T-helper 2 cell treated with Interferon-gamma antibody and Interleukin-4, amounts not matched to agents 100 ng/mL and 5 ng/mL, for 36 hours (primary cell): ENCODE results near the gene DSCAML1. TPM values are rescaled to one million over a fixed set of nuclear protein-coding genes. Genes with fewer than 3 reads are reported as not detected.

ENCODE experiments used
- intact Hi-C: fragments of 100-400 bp; cut with micrococcal nuclease; formaldehyde crosslinking; loops from one replicate; pipeline ENCODE4 v1.15.1; 2023
- total RNA-seq: library from RNA; stranded (reverse); gene quantifications from 2 replicates; pipeline ENCODE4 v1.2.3, GENCODE V29; 2022

The DSCAML1 gene
- total RNA-seq, 1 donor from 2014 or later: 0.05 TPM

DNA sequence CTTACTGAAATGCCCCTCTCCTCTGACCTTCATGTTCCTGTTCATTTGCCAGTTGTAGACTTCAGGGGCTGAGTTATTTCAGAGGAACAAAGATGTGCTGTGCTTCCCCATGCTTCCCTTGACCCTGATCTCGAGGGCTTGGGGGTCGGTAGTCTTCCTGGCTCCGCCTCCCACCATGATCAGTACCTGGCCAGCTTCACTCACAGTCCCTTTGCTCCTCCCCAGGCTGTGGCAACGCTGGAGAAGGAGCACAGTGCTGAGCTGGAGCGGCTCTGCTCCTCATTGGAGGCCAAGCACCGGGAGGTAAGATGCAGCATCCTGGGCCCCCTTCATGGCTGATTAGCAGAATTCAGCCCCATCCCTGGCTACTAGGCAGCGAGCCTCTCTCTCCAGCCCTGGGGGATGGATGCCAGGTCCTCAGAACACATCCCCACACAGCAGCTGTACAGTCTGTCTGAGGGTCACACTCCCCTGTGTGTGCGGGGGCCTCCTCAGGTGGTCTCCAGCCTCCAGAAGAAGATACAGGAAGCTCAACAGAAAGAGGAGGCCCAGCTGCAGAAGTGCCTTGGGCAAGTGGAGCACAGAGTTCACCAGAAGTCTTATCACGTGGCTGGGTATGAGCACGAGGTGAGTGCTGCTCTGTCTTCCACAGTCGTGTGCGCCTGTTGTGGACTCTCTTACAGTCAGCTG, 404.9 kb downstream of the DSCAML1 start:
- intact Hi-C loops: no loop called here

DNA sequence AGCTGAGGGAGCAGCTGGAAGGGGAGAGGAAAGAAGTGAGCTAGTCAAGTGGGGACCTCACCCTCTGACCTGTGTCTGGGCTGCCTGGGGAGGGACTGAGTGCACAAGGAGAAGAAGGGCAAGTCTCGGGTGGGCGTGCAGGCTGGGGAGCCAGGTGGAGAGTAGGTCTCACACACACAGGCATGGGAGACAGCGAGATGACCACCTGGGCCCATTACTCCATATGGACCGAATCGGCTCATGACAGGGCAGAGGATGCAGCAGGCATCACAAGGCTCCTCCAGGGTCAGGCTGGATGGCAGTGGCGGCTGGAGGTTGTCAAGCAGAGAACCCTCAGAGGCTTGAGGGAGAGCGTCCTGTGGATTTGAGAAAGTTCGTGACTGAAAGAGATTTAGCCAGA, 405.8 kb downstream of the DSCAML1 start:
- intact Hi-C loops: no loop called here

DNA sequence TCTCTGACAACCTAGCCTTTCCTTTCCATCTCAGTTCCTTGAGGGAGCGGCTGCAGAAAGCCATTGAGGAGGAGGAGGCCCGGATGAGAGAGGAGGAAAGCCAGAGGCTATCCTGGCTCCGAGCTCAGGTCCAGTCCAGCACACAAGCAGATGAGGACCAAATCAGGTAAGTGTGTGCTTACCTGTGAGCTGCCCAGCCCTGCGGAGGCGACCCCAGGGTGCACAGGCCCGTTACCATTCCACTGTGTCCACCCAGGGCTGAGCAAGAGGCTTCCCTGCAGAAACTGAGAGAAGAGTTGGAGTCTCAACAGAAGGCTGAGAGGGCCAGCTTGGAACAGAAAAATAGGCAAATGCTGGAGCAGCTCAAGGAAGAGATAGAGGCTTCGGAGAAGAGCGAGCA, 406.3 kb downstream of the DSCAML1 start:
- intact Hi-C loops: no loop called here

DNA sequence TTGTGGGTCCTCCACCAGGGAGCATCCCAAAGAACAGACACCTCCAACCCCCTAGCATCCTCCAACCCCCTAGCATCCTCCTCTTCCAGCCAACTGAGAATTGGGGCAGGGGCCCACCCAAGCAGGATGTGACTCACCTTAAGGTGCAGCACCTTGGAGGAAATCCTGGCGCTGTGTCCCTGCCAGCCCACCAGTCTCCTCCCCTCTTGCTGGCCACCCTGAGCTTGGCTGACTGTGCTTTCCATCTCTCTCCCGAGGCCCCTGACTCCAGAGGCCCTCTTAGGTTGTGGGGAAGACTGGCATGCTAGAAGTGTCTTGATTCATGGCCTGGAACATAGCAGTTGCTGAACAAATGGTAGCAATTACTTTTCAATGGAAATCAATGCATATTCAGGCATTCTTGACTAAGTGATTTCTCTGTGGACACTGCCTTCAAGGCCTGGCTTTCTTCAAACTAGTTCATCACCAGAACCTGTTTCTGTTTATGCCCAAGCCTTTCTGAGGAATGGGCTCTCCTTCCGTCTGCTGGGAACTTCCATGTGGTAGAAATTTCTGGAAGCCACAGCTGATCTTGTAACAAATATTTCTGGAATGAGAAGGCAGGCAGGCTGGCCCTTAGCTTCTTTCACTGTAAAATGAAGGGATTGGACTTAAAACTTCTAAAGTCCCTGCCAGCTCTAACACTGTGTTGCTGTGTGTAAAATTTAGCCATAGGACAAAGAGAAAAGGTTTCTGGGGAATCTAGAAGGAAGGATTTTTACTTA, 408.8 kb downstream of the DSCAML1 start:
- intact Hi-C loops: no loop called here

DNA sequence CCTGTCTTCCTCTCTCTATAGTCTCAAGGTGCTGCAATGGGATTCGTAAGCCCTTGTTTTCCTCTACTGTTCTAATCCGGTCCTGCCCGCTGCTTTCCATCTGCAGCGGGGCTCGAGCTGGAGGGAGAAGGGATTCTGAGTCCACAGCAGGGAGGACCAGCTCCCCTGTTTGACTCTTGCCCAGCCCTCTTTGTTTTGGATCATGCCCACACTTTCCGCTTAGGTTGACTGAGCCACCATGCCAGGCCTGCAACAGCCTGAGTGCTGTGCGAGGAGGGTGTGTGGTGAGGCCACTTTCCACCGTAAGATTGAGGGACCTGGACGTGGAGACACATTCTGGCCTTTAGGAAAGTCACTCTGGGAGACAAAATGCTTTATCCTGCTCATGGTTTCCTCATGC, 411.1 kb downstream of the DSCAML1 start:
- intact Hi-C loops: no loop called here

DNA sequence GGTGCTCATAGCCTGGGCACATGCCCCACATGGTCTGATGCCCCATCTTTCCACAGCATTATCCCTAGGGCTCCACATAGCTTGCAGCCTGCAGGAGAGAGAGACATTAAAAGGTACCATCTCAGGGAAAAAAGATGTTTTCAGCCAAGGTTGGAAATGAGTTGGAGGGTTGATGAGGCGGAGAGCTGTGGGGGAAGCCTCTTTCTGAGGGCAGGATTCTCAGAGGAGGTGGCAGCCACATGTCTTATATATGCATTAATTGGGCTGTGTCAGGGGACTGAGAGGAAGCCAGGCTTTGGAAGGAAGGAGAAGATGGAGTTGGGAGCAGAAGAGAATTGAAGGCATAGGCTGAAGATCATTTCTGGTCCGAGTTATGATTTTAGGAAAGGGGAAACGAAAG, 411.5 kb downstream of the DSCAML1 start:
- intact Hi-C loops: no loop called here

DNA sequence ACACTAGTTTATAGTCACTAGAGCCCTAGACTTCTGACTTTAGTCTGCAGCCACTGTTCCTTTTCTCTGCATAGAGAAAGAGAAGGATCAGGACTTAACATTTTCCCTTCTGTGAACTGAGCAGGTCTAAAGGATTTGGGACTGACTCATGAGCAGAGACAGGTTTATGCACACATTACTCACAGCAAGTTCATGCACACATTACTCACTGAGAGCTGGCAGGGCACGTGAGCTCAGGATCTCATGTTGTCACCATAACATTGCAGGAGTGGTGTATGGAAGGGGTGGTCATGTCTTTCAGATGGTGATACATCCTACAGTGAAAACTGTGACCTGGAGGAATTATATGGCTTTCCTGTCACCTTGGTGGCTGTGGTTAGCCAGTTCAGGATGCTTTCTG, 413.0 kb downstream of the DSCAML1 start:
- intact Hi-C loops: no loop called here

DNA sequence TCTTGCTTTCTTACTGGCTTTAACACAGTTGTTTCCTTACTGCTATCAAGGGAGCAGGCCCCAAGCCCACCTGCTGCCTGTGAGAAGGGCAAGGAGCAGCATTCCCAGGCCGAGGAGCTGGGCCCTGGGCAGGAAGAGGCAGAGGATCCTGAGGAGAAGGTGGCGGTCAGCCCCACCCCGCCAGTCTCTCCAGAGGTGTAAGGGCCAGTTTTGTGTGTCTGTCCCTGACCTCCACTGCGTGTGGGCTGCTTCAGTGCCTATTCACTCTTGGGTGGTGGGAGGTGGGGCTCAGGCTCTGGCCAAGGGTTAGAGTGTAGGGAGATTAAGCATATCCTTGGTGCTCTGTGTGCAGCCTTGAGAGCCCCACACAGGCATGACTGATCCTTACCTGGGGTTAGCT, 414.3 kb downstream of the DSCAML1 start:
- intact Hi-C loops: no loop called here

DNA sequence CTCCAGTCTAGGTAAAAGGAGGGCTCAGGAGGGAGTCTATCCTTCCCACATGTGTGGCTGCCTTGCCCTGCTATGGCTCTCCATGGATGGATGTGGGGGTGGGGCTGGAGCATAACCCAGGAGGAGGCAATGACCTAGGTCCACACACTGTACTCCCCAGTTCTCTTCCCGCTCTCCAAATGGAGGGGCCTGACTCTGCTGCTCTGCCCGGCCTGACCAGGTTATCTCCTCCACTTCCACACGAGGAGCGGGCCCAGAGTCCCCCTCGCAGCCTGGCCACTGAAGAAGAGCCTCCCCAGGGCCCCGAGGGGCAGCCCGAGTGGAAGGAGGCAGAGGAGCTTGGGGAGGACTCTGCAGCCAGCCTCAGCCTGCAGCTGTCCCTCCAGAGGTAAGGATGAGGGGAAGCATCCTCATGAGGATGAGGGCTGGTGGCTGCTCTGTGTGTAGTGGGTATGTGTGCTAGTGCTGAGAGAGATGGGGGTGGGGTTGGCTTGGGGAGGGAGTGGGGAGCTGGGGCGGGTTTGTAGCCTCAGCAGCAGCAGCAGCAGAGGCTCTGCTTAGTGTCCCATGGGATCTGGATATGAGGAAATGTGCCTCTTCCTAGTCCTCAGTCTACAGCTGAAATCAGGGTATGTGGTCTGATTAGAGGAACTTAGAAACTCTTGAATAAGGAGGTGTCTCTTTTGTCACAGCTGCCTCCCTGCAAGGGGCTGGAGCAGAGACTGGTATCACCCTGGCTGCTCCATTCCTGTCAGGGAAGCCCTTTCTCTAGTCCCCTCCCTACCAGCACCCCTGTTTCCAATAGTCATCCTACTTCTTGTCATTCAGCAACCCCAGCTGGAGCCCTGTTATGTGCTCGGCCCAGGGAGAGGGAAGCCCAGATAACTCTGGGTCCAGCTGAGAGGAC, 415.3 kb downstream of the DSCAML1 start:
- intact Hi-C loops: no loop called here

DNA sequence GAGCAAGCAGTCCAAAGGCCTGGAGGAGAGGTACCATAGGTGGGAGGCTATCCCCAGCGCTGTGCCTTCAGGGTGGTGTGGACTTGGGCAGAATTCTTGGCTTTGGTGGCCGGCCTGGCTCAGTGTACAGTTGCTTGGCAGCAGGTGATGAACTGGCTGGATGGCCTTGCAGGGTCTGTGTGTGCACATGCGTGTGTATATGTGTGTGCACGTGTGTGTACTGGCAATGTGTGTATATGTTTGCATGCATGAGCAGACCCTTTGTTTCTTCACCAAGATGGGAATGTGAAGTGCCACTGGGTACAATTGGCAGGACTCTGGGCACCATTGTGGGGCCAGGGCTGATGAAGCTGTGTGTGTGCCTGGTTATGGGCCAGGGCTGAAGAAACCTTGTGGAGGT, 416.3 kb downstream of the DSCAML1 start:
- intact Hi-C loops: no loop called here

DNA sequence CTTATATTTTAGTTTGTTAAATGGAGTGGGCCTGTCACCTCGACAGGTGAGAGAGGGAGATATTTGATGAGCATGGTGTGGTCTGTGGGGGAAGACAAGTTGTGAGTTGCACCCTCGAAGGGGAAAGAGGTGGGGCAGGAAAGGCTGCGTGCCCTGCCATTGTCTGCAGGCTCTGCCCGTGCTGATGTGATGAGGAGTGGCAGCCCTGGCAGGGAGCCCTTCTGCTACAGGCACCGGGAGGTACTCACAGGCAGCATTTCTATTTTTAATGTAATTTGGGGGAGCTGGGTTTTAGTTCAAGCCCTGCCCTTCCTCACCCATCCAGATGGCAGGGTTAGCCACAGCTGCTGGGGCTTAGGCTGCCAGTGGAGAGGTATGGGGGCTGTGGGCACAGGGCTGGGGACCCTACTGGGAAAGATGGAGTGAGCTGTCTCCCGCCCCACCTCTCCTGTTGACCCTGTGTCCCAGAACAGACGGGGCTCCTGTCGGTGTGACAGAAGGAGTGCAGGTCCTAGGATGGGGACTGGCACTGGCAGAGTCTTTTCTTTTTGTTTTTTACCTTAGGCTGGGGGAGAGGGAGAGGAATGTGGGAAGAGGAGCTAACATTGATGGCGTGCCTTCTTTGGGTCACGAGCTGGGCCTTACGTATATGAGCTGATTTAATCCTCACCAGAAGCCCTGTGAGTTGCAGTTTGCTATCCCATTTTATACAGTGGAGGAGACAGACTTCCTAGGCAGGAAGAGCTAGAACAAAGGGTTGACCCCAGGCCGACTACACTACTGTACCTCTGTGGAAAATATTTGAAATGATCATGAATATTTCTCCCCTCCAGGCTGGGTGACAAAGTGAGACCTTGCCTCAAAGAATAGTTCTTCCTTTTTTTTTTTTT, 417.8 kb downstream of the DSCAML1 start:
- intact Hi-C loops: no loop called here

Other genes with a start within 250 kb of the DSCAML1 start
- gene FXYD2, start 27.5 kb upstream of the DSCAML1 start, total RNA-seq: 0.84 and 1.3 TPM in 2 replicates
- gene FXYD6, start 79.4 kb upstream of the DSCAML1 start, total RNA-seq: not detected in 2 replicates
- gene TMPRSS13, start 132.2 kb upstream of the DSCAML1 start, total RNA-seq: 2.8 and 3.9 TPM in 2 replicates
- gene IL10RA, start 189.2 kb upstream of the DSCAML1 start, total RNA-seq: 348 and 364 TPM in 2 replicates